ENCODE data around the gene SCGB2B2. TPM values are rescaled to one million over a fixed set of nuclear protein-coding genes. Genes with fewer than 3 reads are reported as not detected.
A peak's percentile ranks its signal among the peaks of the same experiment; 100 is the strongest.
"Not testable (repeated sequence)": the region's sequence is repeated elsewhere in the genome, so short reads cannot be mapped to it uniquely, and the experiment has no call there.

Gene SCGB2B2
- total RNA-seq, result 1.2 TPM
- long read RNA-seq, partial matches to known transcripts, result 0 of 2 reads
- long read RNA-seq, other reads (novel, unspliced or antisense), result 2 of 2 reads

- intact Hi-C loops (cut with DNase I), result loop anchor here (1.0 to 2.0 kb wide), 2 partner anchors 57 to 96 kb away; partner anchors contain the start of genes ZNF181 and ZNF599
- DNase-seq (ENCODE audit: low spot score), result no peak
Observed at GRCh38 chr19:34676697-34677385, at the start of gene SCGB2B2. Gene SCGB2B2, minus strand, starts transcription at chr19:34677159. Its CDS starts 82,596 bp downstream, at chr19:34594563.

GRCh38 chr19:34725400-34725799, 48.4 kb upstream of the SCGB2B2 start:
- intact Hi-C loops (cut with DNase I), result no loop called here
- no peak for DNase-seq (ENCODE audit: low spot score)

GRCh38 chr19:34722353-34722752, 45.4 kb upstream of the SCGB2B2 start:
- intact Hi-C loops (cut with DNase I), result no loop called here

GRCh38 chr19:34715357-34715756, 38.4 kb upstream of the SCGB2B2 start:
- no peak for DNase-seq (ENCODE audit: low spot score)
- intact Hi-C loops (cut with DNase I), result no loop called here

More at GRCh38 chr19:34722353-34722752, 45.4 kb upstream of the SCGB2B2 start:
- no peak for DNase-seq (ENCODE audit: low spot score)

- intact Hi-C loops (cut with DNase I), result loop anchor here (2.0 to 5.0 kb wide), 2 partner anchors 74 to 211 kb away; no protein-coding TSS in a partner anchor
- no peak for DNase-seq (ENCODE audit: low spot score)
Observed at GRCh38 chr19:34713262-34713637, 36.3 kb upstream of the SCGB2B2 start.

- intact Hi-C loops (cut with DNase I), result loop anchor here (2.0 to 5.0 kb wide), 2 partner anchors 74 to 210 kb away; no protein-coding TSS in a partner anchor
- no peak for DNase-seq (ENCODE audit: low spot score)
Observed at GRCh38 chr19:34712395-34713261, 35.7 kb upstream of the SCGB2B2 start.

GRCh38 chr19:34711890-34712289, 34.9 kb upstream of the SCGB2B2 start:
- intact Hi-C loops (cut with DNase I), result loop anchor here (2.0 to 5.0 kb wide), 2 partner anchors 73 to 210 kb away; no protein-coding TSS in a partner anchor
- no peak for DNase-seq (ENCODE audit: low spot score)

- intact Hi-C loops (cut with DNase I), result no loop called here
- no peak for DNase-seq (ENCODE audit: low spot score)
Observed at GRCh38 chr19:34707661-34708060, 30.7 kb upstream of the SCGB2B2 start.

- intact Hi-C loops (cut with DNase I), result no loop called here
- DNase-seq (ENCODE audit: low spot score), result no peak
Observed at GRCh38 chr19:34692549-34692948, 15.6 kb upstream of the SCGB2B2 start.

GRCh38 chr19:34690372-34690771, 13.4 kb upstream of the SCGB2B2 start:
- DNase-seq (ENCODE audit: low spot score), result no peak
- intact Hi-C loops (cut with DNase I), result no loop called here

GRCh38 chr19:34688592-34688991, 11.6 kb upstream of the SCGB2B2 start:
- intact Hi-C loops (cut with DNase I), result no loop called here
- DNase-seq (ENCODE audit: low spot score), result no peak

GRCh38 chr19:34687348-34687747, 10.4 kb upstream of the SCGB2B2 start:
- intact Hi-C loops (cut with DNase I), result no loop called here
- no peak for DNase-seq (ENCODE audit: low spot score)

GRCh38 chr19:34686455-34686854, 9.5 kb upstream of the SCGB2B2 start:
- no peak for DNase-seq (ENCODE audit: low spot score)
- intact Hi-C loops (cut with DNase I), result no loop called here

- intact Hi-C loops (cut with DNase I); DNase-seq (ENCODE audit: low spot score): not testable (repeated sequence)
Observed at GRCh38 chr19:34685266-34685665, 8.3 kb upstream of the SCGB2B2 start.

- no peak for DNase-seq (ENCODE audit: low spot score)
- intact Hi-C loops (cut with DNase I), result no loop called here
Observed at GRCh38 chr19:34681478-34681877, 4.5 kb upstream of the SCGB2B2 start.

GRCh38 chr19:34678421-34678820, 1.5 kb upstream of the SCGB2B2 start:
- intact Hi-C loops (cut with DNase I), result no loop called here
- no peak for DNase-seq (ENCODE audit: low spot score)

GRCh38 chr19:34678085-34678412, 1.1 kb upstream of the SCGB2B2 start:
- intact Hi-C loops (cut with DNase I), result no loop called here
- DNase-seq (ENCODE audit: low spot score), result no peak

- intact Hi-C loops (cut with DNase I), result loop anchor here (1.0 to 2.0 kb wide), 2 partner anchors 57 to 95 kb away; partner anchors contain the start of genes ZNF181 and ZNF599
- DNase-seq (ENCODE audit: low spot score), result peak; percentile 97
Observed at GRCh38 chr19:34677386-34678084, 576 bp upstream of the SCGB2B2 start, which contains the start of gene ZNF302. Gene ZNF302, plus strand, starts transcription at chr19:34677678. Its CDS starts 1,127 bp downstream, at chr19:34678805.

- DNase-seq (ENCODE audit: low spot score), result no peak
- intact Hi-C loops (cut with DNase I), result loop anchor here (2.0 kb wide), 1 partner anchor 97 kb away; the partner anchor contains the start of gene ZNF599
Observed at GRCh38 chr19:34675919-34676318, 1.0 kb downstream of the SCGB2B2 start.

GRCh38 chr19:34675250-34675649, 1.7 kb downstream of the SCGB2B2 start:
- DNase-seq (ENCODE audit: low spot score), result no peak

More at GRCh38 chr19:34675250-34675649, 1.7 kb downstream of the SCGB2B2 start:
- intact Hi-C loops (cut with DNase I), result no loop called here
